Measurements from ENCODE around the gene CDK14.

GRCh38 chr7:91039033-91039432 is 442.9 kb downstream of the CDK14 start:
- TF ChIP-seq CTCF (IDR thresholded peaks at IDR 0.05) (no peak), POLR2A (IDR thresholded peaks at IDR 0.05) (no peak)
